ENCODE data around the gene DOCK1.

Gene DOCK1

DNA sequence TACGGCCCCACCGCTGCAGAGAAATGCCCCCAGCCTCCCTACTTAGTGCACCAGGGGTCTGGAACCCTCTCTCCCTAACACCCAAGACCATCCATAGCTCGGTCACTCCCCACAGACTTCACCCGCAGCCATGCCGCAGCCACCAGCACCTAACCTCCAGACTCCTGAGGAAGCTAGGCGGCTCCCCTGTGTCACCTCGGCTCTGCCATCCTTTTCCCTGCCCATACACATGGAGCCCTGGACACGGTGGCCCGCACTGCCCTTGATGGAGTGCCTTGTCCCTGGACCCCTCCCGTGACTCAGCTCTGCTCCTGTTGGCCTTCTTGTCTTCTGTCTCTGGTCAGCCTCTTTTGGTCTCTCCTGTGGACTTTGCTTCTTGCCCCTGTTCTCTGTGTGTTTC is 183.7 kb downstream of the DOCK1 start:
- H3K4me1 ChIP-seq (ENCODE audit: control insufficient read depth in 1 of 2, insufficient read depth in 1 of 2, low read depth in 1 of 2, low read length in 1 of 2): no peaks in the 10 kb centered on the region
- no peak overlapping the region for H3K27ac ChIP-seq
- H3K9me3 ChIP-seq: no peaks in the 10 kb centered on the region
- no peaks in the 10 kb centered on the region for H3K36me3 ChIP-seq
- TF ChIP-seq, protein P1, sequence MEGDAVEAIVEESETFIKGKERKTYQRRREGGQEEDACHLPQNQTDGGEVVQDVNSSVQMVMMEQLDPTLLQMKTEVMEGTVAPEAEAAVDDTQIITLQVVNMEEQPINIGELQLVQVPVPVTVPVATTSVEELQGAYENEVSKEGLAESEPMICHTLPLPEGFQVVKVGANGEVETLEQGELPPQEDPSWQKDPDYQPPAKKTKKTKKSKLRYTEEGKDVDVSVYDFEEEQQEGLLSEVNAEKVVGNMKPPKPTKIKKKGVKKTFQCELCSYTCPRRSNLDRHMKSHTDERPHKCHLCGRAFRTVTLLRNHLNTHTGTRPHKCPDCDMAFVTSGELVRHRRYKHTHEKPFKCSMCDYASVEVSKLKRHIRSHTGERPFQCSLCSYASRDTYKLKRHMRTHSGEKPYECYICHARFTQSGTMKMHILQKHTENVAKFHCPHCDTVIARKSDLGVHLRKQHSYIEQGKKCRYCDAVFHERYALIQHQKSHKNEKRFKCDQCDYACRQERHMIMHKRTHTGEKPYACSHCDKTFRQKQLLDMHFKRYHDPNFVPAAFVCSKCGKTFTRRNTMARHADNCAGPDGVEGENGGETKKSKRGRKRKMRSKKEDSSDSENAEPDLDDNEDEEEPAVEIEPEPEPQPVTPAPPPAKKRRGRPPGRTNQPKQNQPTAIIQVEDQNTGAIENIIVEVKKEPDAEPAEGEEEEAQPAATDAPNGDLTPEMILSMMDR (IDR thresholded peaks at IDR 0.05): no peak
- no peaks in the 10 kb centered on the region for H3K27me3 ChIP-seq
- H3K4me3 ChIP-seq (ENCODE audit: low read depth in 1 of 2, low read length in 1 of 2): no peak overlapping the region

DNA sequence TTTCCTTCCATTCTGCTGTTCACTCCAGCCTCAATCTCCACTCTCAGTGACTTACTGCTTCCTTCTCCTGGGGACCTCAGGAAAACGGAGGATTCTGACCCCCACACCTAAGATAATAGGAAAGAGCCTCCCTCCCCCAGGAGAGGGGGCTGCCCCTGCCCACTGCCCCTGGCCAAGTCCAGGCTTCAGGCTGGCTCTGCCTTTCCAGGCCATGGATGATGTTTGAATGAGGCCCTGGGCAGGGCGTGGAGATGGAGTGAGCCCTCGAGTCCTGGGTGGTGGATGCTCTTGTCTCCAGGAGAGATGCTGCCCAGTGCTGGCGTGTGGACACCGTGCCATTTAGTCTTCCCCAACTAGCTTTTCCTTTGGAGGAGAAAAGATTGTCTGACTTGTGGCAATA is 184.2 kb downstream of the DOCK1 start:
- Histone ChIP-seq H3K4me1 (ENCODE audit: control insufficient read depth in 1 of 2, insufficient read depth in 1 of 2, low read depth in 1 of 2, low read length in 1 of 2) (no peaks in the 10 kb centered on the region), H3K4me3 (ENCODE audit: low read depth in 1 of 2, low read length in 1 of 2) (no peak overlapping the region), H3K27ac (no peak overlapping the region), H3K27me3 (no peaks in the 10 kb centered on the region), H3K36me3 (no peaks in the 10 kb centered on the region), H3K9me3 (no peaks in the 10 kb centered on the region)
- TF ChIP-seq, protein P1 (IDR thresholded peaks at IDR 0.05): no peak

DNA sequence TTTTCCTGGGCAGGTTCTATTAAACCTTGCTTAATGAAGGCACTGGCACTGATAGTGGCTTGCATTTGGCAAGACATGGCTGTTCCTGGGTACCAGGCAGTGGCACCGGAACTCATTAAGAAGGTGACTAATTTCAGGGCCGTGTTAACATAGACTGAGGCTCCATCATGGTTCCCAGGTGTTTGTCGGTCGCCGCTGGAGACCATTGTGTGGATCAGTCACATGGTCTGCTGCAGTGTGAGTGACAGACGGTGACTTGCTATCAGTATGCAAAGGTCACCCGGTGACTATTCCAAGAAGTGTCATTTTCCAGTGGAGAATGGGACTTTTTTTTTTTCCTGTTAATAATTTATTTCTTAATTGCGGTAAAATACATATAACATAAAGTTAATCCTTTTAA is 184.9 kb downstream of the DOCK1 start:
- no peak overlapping the region for H3K4me3 ChIP-seq (ENCODE audit: low read depth in 1 of 2, low read length in 1 of 2)
- no peaks in the 10 kb centered on the region for H3K27me3 ChIP-seq
- no peaks in the 10 kb centered on the region for H3K4me1 ChIP-seq (ENCODE audit: control insufficient read depth in 1 of 2, insufficient read depth in 1 of 2, low read depth in 1 of 2, low read length in 1 of 2)
- no peaks in the 10 kb centered on the region for H3K9me3 ChIP-seq
- no peaks in the 10 kb centered on the region for H3K36me3 ChIP-seq
- no peak overlapping the region for H3K27ac ChIP-seq
- TF ChIP-seq, protein P1 (IDR thresholded peaks at IDR 0.05): no peak

DNA sequence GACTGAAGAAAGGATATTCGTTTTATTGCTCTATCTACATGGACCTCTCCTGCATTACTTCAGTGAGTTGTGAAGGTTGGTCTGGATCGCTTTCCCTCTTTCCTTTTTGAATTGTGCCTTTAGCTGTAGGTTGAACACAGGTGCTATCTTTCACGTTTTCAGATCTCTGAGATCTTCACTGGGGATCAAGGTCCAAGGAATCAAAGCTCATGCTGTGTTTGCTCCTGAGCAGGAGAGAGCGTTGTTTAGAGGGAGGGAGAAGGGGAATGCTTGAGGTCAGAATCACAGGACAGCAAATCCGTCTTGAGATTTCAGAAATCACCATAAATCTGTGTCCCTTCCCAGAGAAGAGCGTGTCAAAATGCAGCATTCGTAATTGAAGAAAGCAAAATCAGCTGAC is 186.1 kb downstream of the DOCK1 start:
- Histone ChIP-seq H3K4me1 (ENCODE audit: control insufficient read depth in 1 of 2, insufficient read depth in 1 of 2, low read depth in 1 of 2, low read length in 1 of 2) (no peaks in the 10 kb centered on the region), H3K4me3 (ENCODE audit: low read depth in 1 of 2, low read length in 1 of 2) (no peak overlapping the region), H3K9me3 (no peaks in the 10 kb centered on the region), H3K27ac (no peak overlapping the region), H3K27me3 (no peaks in the 10 kb centered on the region), H3K36me3 (no peaks in the 10 kb centered on the region)
- TF ChIP-seq, protein P1 (IDR thresholded peaks at IDR 0.05): no peak

DNA sequence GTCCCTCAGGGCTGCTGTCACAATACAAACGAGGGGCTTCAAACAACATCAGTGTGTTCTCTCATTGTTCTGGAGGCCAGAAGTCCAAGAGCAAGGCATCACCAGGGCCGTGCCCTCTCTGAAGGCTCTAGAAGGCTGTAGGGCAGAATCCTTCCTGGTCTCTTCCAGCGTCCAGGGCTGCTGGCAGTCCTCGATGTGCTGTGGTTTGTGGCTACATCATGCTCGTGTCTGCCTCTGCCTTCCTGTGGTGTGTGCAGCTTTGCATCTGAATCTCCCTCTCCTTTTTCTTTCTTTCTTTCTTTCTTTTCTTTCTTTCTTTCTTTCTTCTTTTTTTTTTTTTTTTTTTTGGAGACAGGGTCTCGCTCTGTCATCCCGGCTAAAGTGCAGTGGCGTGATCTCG is 187.7 kb downstream of the DOCK1 start:
- Histone ChIP-seq H3K9me3 (no peaks in the 10 kb centered on the region), H3K27me3 (no peaks in the 10 kb centered on the region), H3K27ac (no peak overlapping the region), H3K36me3 (no peaks in the 10 kb centered on the region), H3K4me3 (ENCODE audit: low read depth in 1 of 2, low read length in 1 of 2) (no peak overlapping the region), H3K4me1 (ENCODE audit: control insufficient read depth in 1 of 2, insufficient read depth in 1 of 2, low read depth in 1 of 2, low read length in 1 of 2) (no peaks in the 10 kb centered on the region)
- TF ChIP-seq, protein P1 (IDR thresholded peaks at IDR 0.05): no peak

DNA sequence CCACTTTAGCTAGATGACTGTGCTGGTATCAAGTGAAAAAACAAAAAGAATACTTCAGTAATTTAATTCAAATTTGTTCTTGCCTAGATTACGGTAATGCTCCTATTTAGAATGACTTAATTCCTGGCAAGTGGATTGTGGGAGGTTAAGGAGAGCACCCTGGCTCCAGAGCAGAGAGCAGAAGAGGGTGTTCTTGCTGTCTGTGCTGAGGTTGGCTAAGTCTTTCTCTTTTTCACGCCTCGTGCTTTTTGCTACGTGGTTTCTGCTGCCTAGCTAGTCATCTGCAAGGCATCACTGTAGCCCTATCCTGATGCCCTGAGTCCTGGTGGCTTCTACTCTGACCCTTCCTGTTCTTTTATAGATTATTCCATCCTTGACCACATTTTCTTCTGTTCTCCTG is 189.8 kb downstream of the DOCK1 start:
- Histone ChIP-seq H3K27ac (no peak overlapping the region), H3K36me3 (no peaks in the 10 kb centered on the region), H3K4me1 (ENCODE audit: control insufficient read depth in 1 of 2, insufficient read depth in 1 of 2, low read depth in 1 of 2, low read length in 1 of 2) (no peaks in the 10 kb centered on the region), H3K4me3 (ENCODE audit: low read depth in 1 of 2, low read length in 1 of 2) (no peak overlapping the region), H3K9me3 (no peaks in the 10 kb centered on the region), H3K27me3 (no peaks in the 10 kb centered on the region)
- TF ChIP-seq, protein P1 (IDR thresholded peaks at IDR 0.05): no peak
